ENCODE results near the gene DFFB.

Gene DFFB

DNA sequence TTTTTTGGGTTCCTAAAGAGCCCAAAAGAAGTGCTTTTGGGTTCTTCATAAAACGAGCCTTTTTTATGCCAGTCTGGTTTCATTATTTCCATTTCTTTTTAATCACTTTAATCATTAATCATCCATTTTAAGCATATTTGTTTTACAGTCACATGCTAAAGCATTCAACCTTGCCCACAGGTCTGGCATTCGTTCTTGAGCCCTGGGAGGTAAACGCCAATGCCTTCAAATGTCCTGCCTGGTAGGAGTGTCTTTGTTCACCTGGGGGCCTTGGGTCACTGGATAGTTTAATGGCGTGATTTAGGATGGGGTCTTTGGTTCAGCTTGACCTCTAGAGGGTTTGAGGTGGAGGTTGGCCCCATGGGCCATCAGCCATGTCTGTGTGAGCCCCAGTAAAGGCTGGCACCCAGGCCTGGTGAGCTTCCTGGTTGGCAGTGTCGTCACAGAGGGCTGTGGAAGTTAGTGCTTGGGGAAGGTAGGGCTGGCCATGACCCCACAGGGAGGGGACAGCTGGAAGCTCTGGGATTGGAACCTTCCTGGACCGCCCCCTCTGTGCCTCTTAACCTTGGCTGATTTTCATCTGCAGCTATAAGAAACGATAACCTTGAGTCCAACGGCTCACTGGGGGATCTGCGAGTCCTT is 22.6 kb downstream of the DFFB start:
- DNase-seq (ENCODE audit: low read depth, low spot score): no peak
- POLR2A ChIA-PET: no interaction called here
- no peak overlapping the region for H3K4me3 ChIP-seq (ENCODE audit: low read depth, low read length)
- TF ChIP-seq, protein P1, sequence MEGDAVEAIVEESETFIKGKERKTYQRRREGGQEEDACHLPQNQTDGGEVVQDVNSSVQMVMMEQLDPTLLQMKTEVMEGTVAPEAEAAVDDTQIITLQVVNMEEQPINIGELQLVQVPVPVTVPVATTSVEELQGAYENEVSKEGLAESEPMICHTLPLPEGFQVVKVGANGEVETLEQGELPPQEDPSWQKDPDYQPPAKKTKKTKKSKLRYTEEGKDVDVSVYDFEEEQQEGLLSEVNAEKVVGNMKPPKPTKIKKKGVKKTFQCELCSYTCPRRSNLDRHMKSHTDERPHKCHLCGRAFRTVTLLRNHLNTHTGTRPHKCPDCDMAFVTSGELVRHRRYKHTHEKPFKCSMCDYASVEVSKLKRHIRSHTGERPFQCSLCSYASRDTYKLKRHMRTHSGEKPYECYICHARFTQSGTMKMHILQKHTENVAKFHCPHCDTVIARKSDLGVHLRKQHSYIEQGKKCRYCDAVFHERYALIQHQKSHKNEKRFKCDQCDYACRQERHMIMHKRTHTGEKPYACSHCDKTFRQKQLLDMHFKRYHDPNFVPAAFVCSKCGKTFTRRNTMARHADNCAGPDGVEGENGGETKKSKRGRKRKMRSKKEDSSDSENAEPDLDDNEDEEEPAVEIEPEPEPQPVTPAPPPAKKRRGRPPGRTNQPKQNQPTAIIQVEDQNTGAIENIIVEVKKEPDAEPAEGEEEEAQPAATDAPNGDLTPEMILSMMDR (IDR thresholded peaks at IDR 0.05; ENCODE audit: insufficient read depth, low read length, missing control alignments): no peak
- CTCF ChIA-PET: interaction anchor here (1.6 kb wide), 1 partner anchor 22 kb away, joined by 4 read pairs; no protein-coding TSS in a partner anchor

GRCh38 chr1:3880429-3881192 is 23.3 kb downstream of the DFFB start:
- POLR2A ChIA-PET: no interaction called here
- DNase-seq (ENCODE audit: low read depth, low spot score): no peak
- H3K4me3 ChIP-seq (ENCODE audit: low read depth, low read length): no peak overlapping the region
- TF ChIP-seq, protein P1 (IDR thresholded peaks at IDR 0.05; ENCODE audit: insufficient read depth, low read length, missing control alignments): no peak
- CTCF ChIA-PET: interaction anchor here (1.6 kb wide), 1 partner anchor 22 kb away, joined by 4 read pairs; no protein-coding TSS in a partner anchor

GRCh38 chr1:3881193-3881480 is 23.9 kb downstream of the DFFB start:
- ChIA-PET POLR2A (no interaction called here), CTCF (interaction anchor here (1.4 kb wide), 1 partner anchor 10 kb away, joined by 4 read pairs; no protein-coding TSS in a partner anchor)
- no peak for DNase-seq (ENCODE audit: low read depth, low spot score)
- TF ChIP-seq, protein P1 (IDR thresholded peaks at IDR 0.05; ENCODE audit: insufficient read depth, low read length, missing control alignments): no peak
- no peak overlapping the region for H3K4me3 ChIP-seq (ENCODE audit: low read depth, low read length)

DNA sequence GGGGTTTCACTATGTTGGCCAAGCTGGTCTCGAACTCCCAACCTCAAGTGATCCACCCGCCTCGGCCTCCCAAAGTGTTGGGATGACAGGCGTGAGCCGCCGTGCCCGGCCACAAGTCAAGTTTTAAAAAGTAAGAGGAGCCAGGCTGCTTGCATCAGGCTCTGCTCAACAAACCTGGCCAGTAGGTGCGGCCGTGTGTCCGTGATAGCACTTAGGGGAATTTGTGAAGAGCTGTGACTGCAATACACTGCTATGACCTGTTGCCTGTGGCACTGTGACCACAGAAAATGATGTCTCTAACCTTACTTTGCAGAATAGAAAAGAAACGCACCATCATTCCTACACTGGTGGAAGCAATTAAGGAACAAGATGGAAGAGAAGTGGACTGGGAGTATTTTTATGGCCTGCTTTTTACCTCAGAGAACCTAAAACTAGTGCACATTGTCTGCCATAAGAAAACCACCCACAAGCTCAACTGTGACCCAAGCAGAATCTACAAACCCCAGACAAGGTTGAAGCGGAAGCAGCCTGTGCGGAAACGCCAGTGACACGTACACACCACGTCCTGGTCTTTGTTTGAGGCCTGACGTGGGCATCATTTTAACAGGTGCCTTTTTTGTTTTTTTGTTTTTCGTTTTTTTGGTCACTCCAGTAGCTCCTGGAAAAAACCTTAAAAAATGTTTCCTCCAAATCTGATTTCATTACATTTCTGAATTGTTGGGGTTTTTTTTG is 26.1 kb downstream of the DFFB start:
- ChIA-PET POLR2A (no interaction called here), CTCF (no interaction called here)
- no peak for DNase-seq (ENCODE audit: low read depth, low spot score)
- TF ChIP-seq, protein P1 (IDR thresholded peaks at IDR 0.05; ENCODE audit: insufficient read depth, low read length, missing control alignments): no peak
- no peak overlapping the region for H3K4me3 ChIP-seq (ENCODE audit: low read depth, low read length)

DNA sequence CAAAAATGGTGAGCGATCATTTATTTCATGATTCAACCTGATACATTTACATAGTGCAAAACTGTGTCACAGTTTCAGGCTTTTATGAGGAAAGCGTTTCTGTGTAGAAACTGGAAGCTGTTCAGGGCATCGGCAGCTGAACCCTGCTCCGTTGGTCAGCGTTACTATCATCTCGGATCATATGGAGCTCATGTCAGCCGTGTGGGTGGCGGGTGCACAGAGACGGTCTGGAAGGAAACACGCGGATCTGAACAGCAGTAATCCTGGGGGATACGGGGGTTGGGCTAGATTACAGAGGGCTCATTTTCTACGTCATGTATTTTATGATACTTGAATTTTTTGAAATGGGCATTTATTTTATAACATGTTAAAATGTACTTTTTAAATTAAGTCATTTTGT is 27.7 kb downstream of the DFFB start:
- TF ChIP-seq, protein P1 (IDR thresholded peaks at IDR 0.05; ENCODE audit: insufficient read depth, low read length, missing control alignments): no peak
- no peak overlapping the region for H3K4me3 ChIP-seq (ENCODE audit: low read depth, low read length)
- ChIA-PET POLR2A (interaction anchor here (1.4 kb wide), 1 partner anchor 14 kb away, joined by 6 read pairs; no protein-coding TSS in a partner anchor), CTCF (no interaction called here)
- no peak for DNase-seq (ENCODE audit: low read depth, low spot score)

GRCh38 chr1:3885611-3886010 is 28.3 kb downstream of the DFFB start:
- TF ChIP-seq, protein P1 (IDR thresholded peaks at IDR 0.05; ENCODE audit: insufficient read depth, low read length, missing control alignments): no peak
- ChIA-PET POLR2A (interaction anchor here (0.7 to 1.4 kb wide), 2 partner anchors 14 to 15 kb away, joined by 3 to 6 read pairs; partner anchors contain the start of gene C1orf174), CTCF (no interaction called here)

More at GRCh38 chr1:3885611-3886010, 28.3 kb downstream of the DFFB start:
- H3K4me3 ChIP-seq (ENCODE audit: low read depth, low read length): no peak overlapping the region
- no peak for DNase-seq (ENCODE audit: low read depth, low spot score)
